Measurements from ENCODE around the gene WDR70.

WDR70 gene

DNA sequence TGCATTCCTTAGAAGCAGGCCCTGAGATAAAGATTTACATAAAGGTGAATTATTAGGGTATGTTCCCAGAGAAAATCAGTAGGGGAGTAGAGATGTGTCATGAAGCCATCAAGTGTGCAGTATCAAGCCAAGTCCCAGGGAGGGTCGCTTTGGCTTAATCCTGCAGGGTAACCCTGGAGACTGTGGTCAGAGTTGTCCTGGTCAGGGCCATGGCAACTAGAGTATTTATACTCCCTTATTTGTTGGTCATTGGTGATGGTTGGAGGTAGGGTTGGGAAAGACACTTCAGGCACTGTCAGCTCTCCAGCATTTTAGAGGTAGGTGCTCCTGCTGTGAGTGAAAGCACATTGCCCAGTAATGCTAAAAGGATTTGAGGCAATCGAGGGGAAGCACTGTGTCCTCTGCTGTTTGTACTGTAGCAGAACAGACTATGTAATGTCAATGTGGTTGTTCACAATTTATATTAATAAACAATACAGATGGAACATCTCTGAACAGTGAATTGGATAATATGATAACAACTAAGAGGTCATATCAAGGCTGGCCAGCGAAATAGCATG is 351.9 kb downstream of the WDR70 start:
- no peak for DNase-seq

- no peak for DNase-seq
These were observed 355.0 kb downstream of the WDR70 start for GRCh38 chr5:37734114-37734513.

GRCh38 chr5:37735649-37736347 is 356.7 kb downstream of the WDR70 start:
- no peak for DNase-seq

DNA sequence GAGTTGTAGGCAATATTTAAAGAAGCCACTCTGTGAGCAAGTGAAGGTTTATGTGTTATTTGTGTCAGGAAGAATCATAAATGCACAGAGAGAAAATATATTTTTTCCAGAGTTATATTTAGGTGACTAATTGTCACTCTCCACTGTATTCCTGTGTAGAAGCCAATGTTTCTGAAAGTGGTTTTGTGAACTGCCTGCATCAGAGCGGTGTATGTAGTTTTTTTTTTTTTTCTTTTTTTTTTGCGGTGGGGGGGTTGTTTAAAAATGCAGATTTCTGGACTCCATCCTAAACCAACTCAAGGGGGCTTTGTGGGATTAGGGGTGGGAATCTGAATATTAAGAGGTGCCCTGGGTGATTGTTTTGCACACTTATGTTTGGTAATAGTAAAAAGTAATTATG is 357.3 kb downstream of the WDR70 start:
- no peak for DNase-seq

- DNase-seq, result no peak
These were observed 358.4 kb downstream of the WDR70 start for GRCh38 chr5:37737326-37738056.

- DNase-seq, result no peak
These were observed 359.1 kb downstream of the WDR70 start for GRCh38 chr5:37738057-37738691.

DNA sequence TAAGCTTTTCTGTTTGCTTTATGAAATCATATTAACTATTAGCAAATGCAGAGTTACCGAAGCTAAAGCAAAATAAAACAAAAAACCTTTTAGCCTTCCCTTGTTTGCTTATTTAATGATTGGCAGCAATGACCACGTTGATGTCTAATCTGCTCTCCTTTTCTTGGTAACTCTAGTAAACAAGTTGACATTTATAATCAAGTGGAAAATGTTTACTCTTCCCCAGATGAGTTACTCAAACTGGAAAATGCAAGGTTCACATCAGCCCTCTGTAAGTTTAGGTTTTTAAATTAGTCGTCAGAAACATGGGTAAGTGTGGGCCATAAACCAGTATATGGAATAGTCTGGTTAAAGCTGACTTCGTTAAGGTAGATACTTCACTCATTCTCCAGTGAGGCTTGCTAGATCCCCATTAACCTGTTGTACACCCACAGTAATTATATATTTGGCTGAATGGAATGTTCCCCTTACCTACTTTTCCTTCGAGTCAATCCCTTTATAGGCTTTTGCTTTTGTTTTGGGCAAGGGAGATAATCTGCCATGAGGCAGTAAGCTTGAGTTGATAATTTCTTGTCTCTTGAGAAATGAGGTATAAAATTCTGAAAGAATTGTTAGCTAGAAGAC is 359.9 kb downstream of the WDR70 start:
- no peak for DNase-seq

DNA sequence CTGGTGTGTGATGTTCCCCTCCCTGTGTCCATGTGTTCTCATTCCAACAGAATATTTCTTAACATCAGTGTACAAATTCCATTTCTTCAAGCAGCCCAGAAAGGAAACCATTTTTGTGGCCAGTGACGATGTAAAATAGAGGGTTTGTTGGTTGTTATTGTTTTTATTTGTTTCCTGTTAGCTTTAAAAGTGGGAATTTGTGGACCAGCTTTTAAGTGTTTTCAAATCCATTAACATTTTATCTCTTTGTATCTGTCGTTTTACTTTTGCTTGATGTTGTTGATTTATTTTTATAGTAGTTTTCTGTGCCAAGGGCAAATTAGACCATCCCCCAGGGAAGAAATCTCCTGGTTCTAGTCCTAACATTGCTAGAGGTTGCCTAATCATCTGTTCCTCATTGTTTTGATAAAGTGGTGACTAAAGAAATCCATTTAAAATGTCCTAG is 360.7 kb downstream of the WDR70 start:
- no peak for DNase-seq

DNA sequence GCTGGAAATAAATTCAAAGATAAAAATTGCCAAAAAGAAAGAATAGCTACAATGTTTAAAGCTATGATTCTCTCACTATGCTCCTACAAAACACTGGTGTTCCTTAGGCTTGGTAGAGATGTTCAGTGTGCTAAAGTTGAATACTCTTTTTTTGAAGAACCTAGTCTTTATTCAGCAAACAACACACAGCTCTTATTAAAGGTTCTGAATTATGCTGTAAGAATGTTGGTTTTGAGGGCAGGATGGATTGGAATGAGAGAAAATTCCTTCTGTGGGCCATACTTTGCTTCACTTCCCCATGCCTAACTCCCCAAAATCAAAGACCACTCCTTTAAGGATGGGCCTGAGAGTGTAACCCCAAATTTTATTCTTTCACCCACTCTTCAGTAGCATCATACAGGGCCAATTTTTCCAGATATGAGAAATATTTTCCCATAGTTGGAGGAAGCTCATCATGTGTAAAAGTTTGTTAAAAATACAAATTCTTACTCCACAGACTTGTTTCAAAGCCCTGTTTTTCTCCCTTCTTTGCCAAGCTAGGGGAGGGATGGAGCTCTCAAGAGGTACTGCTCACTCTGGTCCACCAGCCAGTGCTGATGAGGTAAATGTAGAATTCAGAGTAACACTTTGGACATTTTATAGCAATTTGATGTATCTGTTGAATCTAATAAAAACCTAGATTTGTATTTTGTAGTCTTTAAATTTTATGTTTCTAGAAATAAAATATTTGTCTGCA is 361.4 kb downstream of the WDR70 start:
- DNase-seq, result no peak

- no peak for DNase-seq
These were observed 363.0 kb downstream of the WDR70 start for GRCh38 chr5:37742111-37742510.

- no peak for DNase-seq
These were observed 372.1 kb downstream of the WDR70 start for GRCh38 chr5:37751227-37751626.

DNA sequence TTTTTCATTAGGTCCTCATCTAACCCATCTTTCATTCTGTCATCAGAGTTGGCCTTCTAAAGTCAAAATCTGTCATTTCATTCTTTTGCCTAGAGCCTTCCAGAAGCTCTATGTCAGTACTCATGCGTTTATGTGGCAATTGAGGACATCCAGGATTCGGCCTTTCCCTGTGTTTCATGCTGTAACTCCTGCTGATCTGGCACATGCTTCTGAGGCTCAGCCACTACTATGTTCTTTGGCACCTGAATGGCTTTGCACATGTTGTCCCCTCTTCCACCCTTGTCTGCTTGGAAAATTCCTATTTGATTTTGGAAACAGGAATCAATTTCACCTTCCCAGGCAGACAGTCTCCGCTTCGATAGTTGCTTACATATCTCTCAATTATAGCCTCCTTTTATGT is 375.9 kb downstream of the WDR70 start:
- DNase-seq, result no peak

GRCh38 chr5:37755581-37755980 is 376.5 kb downstream of the WDR70 start:
- no peak for DNase-seq

- no peak for DNase-seq
These were observed 377.1 kb downstream of the WDR70 start for GRCh38 chr5:37756248-37756647.

- DNase-seq, result no peak
These were observed 379.0 kb downstream of the WDR70 start for GRCh38 chr5:37757980-37758582.

GRCh38 chr5:37767251-37767650 is 388.1 kb downstream of the WDR70 start:
- DNase-seq, result no peak

- no peak for DNase-seq
These were observed 388.8 kb downstream of the WDR70 start for GRCh38 chr5:37767961-37768360.

DNA sequence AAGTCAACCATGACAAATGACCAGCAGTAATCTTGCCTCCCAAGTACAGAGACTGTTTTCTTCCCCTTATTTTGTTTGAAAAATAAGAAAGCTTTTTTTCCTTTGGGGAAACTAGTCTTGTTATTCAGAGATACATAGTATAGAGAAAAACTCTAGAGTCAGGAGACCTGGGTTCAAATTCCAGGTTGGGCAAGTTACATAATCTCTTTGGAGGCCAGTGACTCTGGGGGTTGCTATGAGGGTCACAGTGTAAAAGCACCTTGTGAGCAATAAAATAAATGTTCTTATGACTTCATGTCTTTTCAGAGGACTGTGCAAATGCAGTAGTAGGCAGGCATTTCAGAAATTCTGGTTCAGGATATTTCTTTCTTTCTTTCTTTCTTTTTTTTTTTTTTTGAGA is 389.3 kb downstream of the WDR70 start:
- no peak for DNase-seq

DNA sequence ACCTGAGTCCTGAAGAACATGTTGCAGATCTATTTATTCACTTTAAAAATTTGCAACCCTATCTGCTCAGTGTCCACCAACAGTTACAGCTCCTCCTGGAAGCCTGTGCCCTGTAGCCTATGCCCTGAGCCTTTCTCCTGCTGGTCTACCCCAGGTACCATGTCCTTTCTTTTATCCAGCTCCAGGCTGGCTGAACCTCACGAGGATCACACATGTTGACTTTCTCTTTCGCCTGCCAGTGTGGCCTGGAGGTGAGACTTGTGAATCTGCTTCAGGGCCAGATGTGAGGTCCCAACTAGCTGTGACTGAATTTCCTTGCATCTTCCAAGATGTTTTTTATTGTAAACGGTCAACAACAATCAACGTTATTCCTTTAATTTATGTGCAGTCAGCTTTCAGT is 390.0 kb downstream of the WDR70 start:
- DNase-seq, result no peak

DNA sequence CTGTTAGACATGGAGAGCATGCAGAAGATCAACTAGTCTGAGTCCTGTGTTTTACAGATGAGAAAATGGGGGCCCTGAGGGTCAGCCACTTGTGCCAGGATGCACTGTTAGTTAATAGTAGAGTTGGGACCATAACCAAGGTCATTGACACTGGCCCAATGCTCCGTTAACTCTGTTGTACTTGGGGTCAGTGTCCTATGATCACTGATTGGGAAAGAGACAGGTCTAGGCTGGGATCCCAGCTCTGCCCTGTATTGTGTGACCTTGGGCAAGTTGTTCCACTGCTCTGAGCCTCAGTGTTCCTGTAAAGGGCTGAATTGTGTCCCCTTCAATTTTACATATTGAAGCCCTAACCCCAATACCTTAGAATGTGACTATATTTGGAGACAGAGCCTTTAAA is 390.7 kb downstream of the WDR70 start:
- no peak for DNase-seq

- DNase-seq, result no peak
These were observed 391.7 kb downstream of the WDR70 start for GRCh38 chr5:37770786-37771185.

- no peak for DNase-seq
These were observed 392.1 kb downstream of the WDR70 start for GRCh38 chr5:37771203-37771611.
